H1 (cell line): ENCODE results near the gene GJA5. TPM values are rescaled to one million over a fixed set of nuclear protein-coding genes. Genes with fewer than 3 reads are reported as not detected.

Source experiments
- CTCF ChIA-PET: fragments of 300-600 bp; sonication (Branson Sonifier 250); formaldehyde crosslinking; loops from one replicate; lab custom pipeline; 2021; ENCODE audit not compliant: partially characterized antibody; lab: Charles Lee
- POLR2A ChIA-PET: fragments of 300-600 bp; sonication (Branson Sonifier 250); formaldehyde crosslinking; loops from one replicate; lab custom pipeline; 2021; ENCODE audit warnings: inconsistent platforms; ENCODE audit not compliant: partially characterized antibody; lab: Charles Lee
- DNase-seq, 2 experiments: peaks; one replicate each; pipeline versions ENCODE4 v3.0.0 to v3.0.0-alpha.2; 2010 to 2022; ENCODE audit warnings: low spot score in 2 of 2, low read depth in 1 of 2, mixed read lengths in 1 of 2
- FAIRE-seq: peaks from 2 replicates; lab custom pipeline; 2011; peaks lifted over from hg19 to GRCh38; lab: Jason Lieb, UNC
- H2AFZ ChIP-seq: 2 replicates; pipeline ENCODE4 v1.8.1; 2012; ENCODE audit warnings: low read length, inconsistent platforms
- H2AK5ac ChIP-seq: 2 replicates; pipeline ENCODE4 v1.6.1; 2013; ENCODE audit warnings: low read depth, low read length
- H2BK120ac ChIP-seq: replicated peaks from 2 replicates; pipeline ENCODE3; 2013; ENCODE audit warnings: low read depth, low read length, inconsistent platforms
- H2BK12ac ChIP-seq: 2 replicates; pipeline ENCODE4 v1.6.1; 2013; ENCODE audit warnings: low read depth, low read length
- H2BK15ac ChIP-seq: 2 replicates; pipeline ENCODE4 v1.6.1; 2013; ENCODE audit warnings: low read length
- H2BK20ac ChIP-seq: 2 replicates; pipeline ENCODE4 v1.6.1; 2013; ENCODE audit warnings: low read length
- H2BK5ac ChIP-seq: 2 replicates; pipeline ENCODE4 v1.6.1; 2013; ENCODE audit warnings: low read depth, low read length
- H3K14ac ChIP-seq: 2 replicates; pipeline ENCODE4 v1.6.1; 2013; ENCODE audit warnings: inconsistent platforms; ENCODE audit not compliant: insufficient read length
- H3K18ac ChIP-seq: 2 replicates; pipeline ENCODE4 v1.6.1; 2013; ENCODE audit warnings: low read length; ENCODE audit errors: extremely low read depth
- H3K23ac ChIP-seq: 2 replicates; pipeline ENCODE4 v1.6.1; 2013; ENCODE audit warnings: inconsistent platforms; ENCODE audit not compliant: insufficient read length
- H3K23me2 ChIP-seq: 2 replicates; pipeline ENCODE4 v1.6.1; 2013; ENCODE audit warnings: low read depth, low read length
- H3K27ac ChIP-seq: 2 replicates; pipeline ENCODE4 v1.6.1; 2011; ENCODE audit warnings: low read depth, low read length, inconsistent platforms
- H3K27me3 ChIP-seq, 4 experiments: replicated peaks in 1 of 4; 1 replicate in 1 of 4; 2 replicates in 3 of 4; pipeline versions ENCODE4 v1.6.1 to v1.8.1; 2011 to 2013; ENCODE audit warnings: low read length in 3 of 4, mild to moderate bottlenecking in 3 of 4, inconsistent platforms in 2 of 4, mixed read lengths in 2 of 4, moderate library complexity in 1 of 4; ENCODE audit not compliant: control insufficient read depth in 3 of 4, insufficient read depth in 3 of 4; ENCODE audit errors: extremely low read depth in 1 of 4
- H3K36me3 ChIP-seq, 4 experiments: 2 replicates each; pipeline versions ENCODE4 v1.6.1 to v1.8.1; 2011 to 2013; ENCODE audit warnings: mild to moderate bottlenecking in 4 of 4, low read length in 3 of 4, moderate library complexity in 2 of 4, control low read depth in 1 of 4, inconsistent platforms in 1 of 4; ENCODE audit not compliant: insufficient read depth in 4 of 4, control insufficient read depth in 2 of 4
- H3K4ac ChIP-seq: replicated peaks from 2 replicates; pipeline ENCODE3; 2013; ENCODE audit warnings: low read length, low read depth, mixed read lengths, inconsistent platforms; ENCODE audit not compliant: insufficient read length
- H3K4me1 ChIP-seq, 4 experiments: replicated peaks in 1 of 4; 1 replicate in 1 of 4; 2 replicates in 3 of 4; pipeline versions ENCODE4 v1.6.1 to v1.8.1; 2011 to 2013; ENCODE audit warnings: low read length in 3 of 4, inconsistent platforms in 2 of 4, mixed read lengths in 1 of 4; ENCODE audit not compliant: insufficient read depth in 4 of 4, control insufficient read depth in 3 of 4
- H3K4me2 ChIP-seq, 2 experiments: 2 replicates each; pipeline versions ENCODE4 v1.6.1 to v1.8.1; 2011 to 2013; ENCODE audit warnings: low read depth in 2 of 2, low read length in 2 of 2, control low read depth in 1 of 2, inconsistent platforms in 1 of 2, mild to moderate bottlenecking in 1 of 2; ENCODE audit not compliant: insufficient read depth in 1 of 2
- H3K4me3 ChIP-seq, 4 experiments: fragments of 200-600, 300-600 bp in 1 of 4; sonication (generic), shearing (Covaris generic), sonication (Bioruptor Twin) in 1 of 4; 2 replicates each; pipeline versions ENCODE4 v1.5.1 to v1.8.1; 2011 to 2016; ENCODE audit warnings: low read length in 4 of 4, low read depth in 3 of 4, control low read depth in 2 of 4, inconsistent platforms in 2 of 4, mild to moderate bottlenecking in 2 of 4, mixed read lengths in 1 of 4, moderate library complexity in 1 of 4; ENCODE audit not compliant: insufficient read depth in 2 of 4; ENCODE audit errors: extremely low read depth in 1 of 4
- H3K56ac ChIP-seq: replicated peaks from 2 replicates; pipeline ENCODE3; 2013; ENCODE audit warnings: low read depth, mild to moderate bottlenecking, mixed read lengths, low read length, inconsistent platforms; ENCODE audit not compliant: insufficient read length
- H3K79me1 ChIP-seq: 2 replicates; pipeline ENCODE4 v1.6.1; 2013; ENCODE audit warnings: low read depth, low read length, control low read depth
- H3K79me2 ChIP-seq, 2 experiments: 2 replicates each; pipeline versions ENCODE4 v1.6.1 to v1.8.1; 2012 to 2013; ENCODE audit warnings: low read length in 2 of 2, mild to moderate bottlenecking in 2 of 2, inconsistent platforms in 1 of 2; ENCODE audit not compliant: insufficient read depth in 2 of 2, control insufficient read depth in 1 of 2
- H3K9ac ChIP-seq, 4 experiments: replicated peaks in 1 of 4; 1 replicate in 1 of 4; 2 replicates in 3 of 4; pipeline versions ENCODE4 v1.6.1 to v1.8.1; 2011 to 2013; ENCODE audit warnings: low read depth in 3 of 4, low read length in 3 of 4, control low read depth in 2 of 4, mild to moderate bottlenecking in 2 of 4, moderate library complexity in 2 of 4, inconsistent platforms in 1 of 4; ENCODE audit errors: extremely low read depth in 1 of 4
- H3K9me3 ChIP-seq, 2 experiments: 2 replicates each; pipeline versions ENCODE4 v1.6.1 to v1.8.1; 2012 to 2013; ENCODE audit warnings: mild to moderate bottlenecking in 2 of 2, moderate library complexity in 2 of 2, control low read depth in 1 of 2, inconsistent platforms in 1 of 2, low read depth in 1 of 2, low read length in 1 of 2, mixed read lengths in 1 of 2; ENCODE audit not compliant: insufficient read depth in 2 of 2
- H4K20me1 ChIP-seq, 2 experiments: replicated peaks in 1 of 2; 2 replicates each; pipeline versions ENCODE3 to v1.8.1; 2011 to 2013; ENCODE audit warnings: inconsistent platforms in 2 of 2, low read length in 2 of 2, mild to moderate bottlenecking in 1 of 2; ENCODE audit not compliant: insufficient read depth in 2 of 2, control insufficient read depth in 1 of 2
- H4K5ac ChIP-seq: 2 replicates; pipeline ENCODE4 v1.6.1; 2013; ENCODE audit warnings: low read length, low read depth, mixed read lengths, inconsistent platforms; ENCODE audit not compliant: insufficient read length
- H4K8ac ChIP-seq: 2 replicates; pipeline ENCODE4 v1.8.0; 2013; ENCODE audit warnings: mild to moderate bottlenecking, moderate library complexity, low read length, inconsistent platforms; ENCODE audit not compliant: insufficient read depth; ENCODE audit errors: extremely low read depth
- H4K91ac ChIP-seq: replicated peaks from 2 replicates; pipeline ENCODE3; 2013; ENCODE audit warnings: low read length, mixed read lengths, inconsistent platforms; ENCODE audit not compliant: insufficient read length
- BRCA1 ChIP-seq: IDR thresholded peaks from 2 replicates; pipeline ENCODE4 v1.6.1; 2012; ENCODE audit warnings: low read depth, low read length, improper control_type of control experiment
- CBX8 ChIP-seq: fragments of 300-800, 300-1000 bp; sonication (generic); IDR thresholded peaks from 2 replicates; pipeline ENCODE4 v1.7.1; 2016; ENCODE audit warnings: low read depth, low read length, borderline replicate concordance
- NANOG ChIP-seq: IDR thresholded peaks from 2 replicates; pipeline ENCODE4 v1.6.1; 2011; ENCODE audit warnings: low read length, low read depth, mild to moderate bottlenecking, inconsistent platforms; ENCODE audit not compliant: insufficient read depth, poor library complexity, severe bottlenecking
- PHF8 ChIP-seq: fragments of 200-600 bp; sonication (generic); conservative IDR thresholded peaks from 2 replicates; pipeline ENCODE4 v1.7.1; 2012; ENCODE audit warnings: low read depth, mild to moderate bottlenecking, inconsistent platforms, low read length, moderate library complexity
- POLR2A ChIP-seq, 2 experiments: IDR thresholded peaks; 1 replicate in 1 of 2; 2 replicates in 1 of 2; pipeline ENCODE4 v1.6.1; 2011; ENCODE audit warnings: low read depth in 2 of 2, low read length in 2 of 2, mild to moderate bottlenecking in 2 of 2; ENCODE audit errors: control extremely low read depth in 1 of 2
- RAD21 ChIP-seq, 2 experiments: IDR thresholded peaks in 1 of 2; conservative IDR thresholded peaks in 1 of 2; 2 replicates each; pipeline ENCODE4 v1.6.1; 2011; ENCODE audit warnings: low read depth in 2 of 2, low read length in 2 of 2, improper control_type of control experiment in 1 of 2, inconsistent platforms in 1 of 2, mild to moderate bottlenecking in 1 of 2, moderate library complexity in 1 of 2
- SUZ12 ChIP-seq: fragments of 200-600 bp; sonication (generic); IDR thresholded peaks from 2 replicates; pipeline ENCODE4 v1.6.1; 2012; ENCODE audit warnings: mild to moderate bottlenecking, inconsistent platforms, low read length, moderate library complexity, mixed read lengths
- WGBS, 2 experiments: shearing (Covaris generic) in 1 of 2; methylation state at CpG; one replicate each; pipeline versions ENCODE4 v1.1.6 to v1.1.7; 2013 to 2015; ENCODE audit warnings: low lambda C conversion rate in 2 of 2, mixed read lengths in 2 of 2, inconsistent platforms in 1 of 2, low coverage in 1 of 2, missing lambda C conversion rate in 1 of 2; ENCODE audit not compliant: insufficient replicate concordance in 2 of 2, insufficient coverage in 1 of 2, insufficient read length in 1 of 2; ENCODE audit errors: extremely low coverage in 1 of 2, missing lambda C conversion rate in 1 of 2; 5-methylcytosine and 5-hydroxymethylcytosine counted together
- polyA plus RNA-seq, 7 experiments: library from polyadenylated mRNA; depleted of rRNA in 3 of 7; stranded (reverse) in 5 of 7; unstranded in 2 of 7; fragments of >200 nt in 5 of 7; fragments of 200-250 nt in 2 of 7; gene quantifications; 1 replicate in 5 of 7; 2 replicates in 1 of 7; 4 replicates in 1 of 7; pipeline versions ENCODE4 v1.2.1 to v1.2.3, GENCODE V29; 2011 to 2013; ENCODE audit warnings: missing spikeins in 2 of 7, mixed read lengths in 2 of 7
- total RNA-seq: library from RNA; stranded (reverse); fragmentation: NEBNext Ultra II Directional; extraction: Animal tissue kit (Norgen Biotek cat#: 25700); gene quantifications from 2 replicates; pipeline ENCODE4 v1.2.1, GENCODE V29; 2021

Gene GJA5
- total and polyA plus RNA-seq, 2 of the 8 experiments (the other 6 are each of a cell fraction or from before 2014, with no cell fraction given) = 1.2 to 2.7 TPM

GRCh38 chr1:147735423-147735822 is 25.0 kb downstream of the GJA5 start:
- no peak overlapping the region for H3K4me2 ChIP-seq
- no peak for TF ChIP-seq POLR2A (IDR thresholded peaks at IDR 0.05; ENCODE audit: control extremely low read depth in 1 of 2, low read depth in 2 of 2, low read length in 2 of 2)
- TF ChIP-seq RAD21 (IDR thresholded peaks at IDR 0.05 in 1 of 2, conservative IDR thresholded peaks at IDR 0.05 in 1 of 2; ENCODE audit: low read depth in 2 of 2, low read length in 2 of 2) = no peak
- TF ChIP-seq SUZ12 = no peak
- no peak for TF ChIP-seq CBX8
- no peak for TF ChIP-seq BRCA1
- no peak for TF ChIP-seq NANOG
- no peak for TF ChIP-seq PHF8
- H2AFZ ChIP-seq = no peak overlapping the region; the same call in 1 of the 2 replicates
- no peak overlapping the region for H3K4me3 ChIP-seq
- no peaks in the 10 kb centered on the region for H3K23me2 ChIP-seq
- H2BK20ac ChIP-seq = no peak overlapping the region
- H3K36me3 ChIP-seq = no peaks in the 10 kb centered on the region
- no peaks in the 10 kb centered on the region for H4K20me1 ChIP-seq
- H2AK5ac ChIP-seq = no peak overlapping the region
- ChIA-PET CTCF (interaction anchor here (0.8 kb wide), 2 partner anchors 12 to 18 kb away, joined by 3 read pairs; no protein-coding TSS in a partner anchor), POLR2A (no interaction called here)
- no peak overlapping the region for H3K56ac ChIP-seq
- H2BK5ac ChIP-seq = no peak overlapping the region
- no peak overlapping the region for H3K9ac ChIP-seq
- FAIRE-seq (no peak), DNase-seq (no peak)
- H3K23ac ChIP-seq = no peak overlapping the region
- no peak overlapping the region for H2BK15ac ChIP-seq
- no peak overlapping the region for H4K8ac ChIP-seq
- no peaks in the 10 kb centered on the region for H3K9me3 ChIP-seq
- no peaks in the 10 kb centered on the region for H3K4me1 ChIP-seq
- no peak overlapping the region for H3K4ac ChIP-seq
- no peak overlapping the region for H3K27ac ChIP-seq
- no peaks in the 10 kb centered on the region for H3K79me2 ChIP-seq
- H3K79me1 ChIP-seq = no peaks in the 10 kb centered on the region
- no peak overlapping the region for H4K91ac ChIP-seq
- H3K18ac ChIP-seq = no peak overlapping the region
- no peak overlapping the region for H3K14ac ChIP-seq
- no peaks in the 10 kb centered on the region for H3K27me3 ChIP-seq
- no peak overlapping the region for H4K5ac ChIP-seq
- WGBS, 2 experiments = 92% methylated on average over 1 of the region's 1 CpG; no CpG with 5 or more reads in 1 of the 2 experiments
- no peak overlapping the region for H2BK120ac ChIP-seq
- no peak overlapping the region for H2BK12ac ChIP-seq
